ENCODE measurements around the gene PIK3IP1. TPM values are rescaled to one million over a fixed set of nuclear protein-coding genes. Genes with fewer than 3 reads are reported as not detected.
A peak's percentile ranks its signal among the peaks of the same experiment; 100 is the strongest.

The PIK3IP1 gene
- total RNA-seq, 1 experiment from 2014 or later: 0.87 TPM

GRCh38 chr22:31250740-31251600 is 41.3 kb downstream of the PIK3IP1 start:
- Histone ChIP-seq H3K27ac (ENCODE audit: insufficient read length, low read depth, low read length) (no peak overlapping the region), H3K27me3 (ENCODE audit: insufficient read depth, low read length) (no peaks in the 10 kb centered on the region), H3K79me1 (ENCODE audit: insufficient read depth, low read depth, low read length, poor library complexity, severe bottlenecking) (no peaks in the 10 kb centered on the region), H3K4me2 (ENCODE audit: insufficient read depth, insufficient read length, low read length) (no peak overlapping the region), H2BK15ac (ENCODE audit: low read depth, low read length) (no peak overlapping the region), H2BK120ac (ENCODE audit: low read depth, low read length, poor library complexity, severe bottlenecking) (no peak overlapping the region), H3K23ac (ENCODE audit: insufficient read length, low read depth, low read length) (no peak overlapping the region), H3K14ac (ENCODE audit: insufficient read depth, low read length) (no peak overlapping the region), H3K79me2 (ENCODE audit: insufficient read depth, low read length) (no peaks in the 10 kb centered on the region), H4K5ac (ENCODE audit: insufficient read length, low read depth, low read length) (no peak overlapping the region), H3K4me1 (ENCODE audit: insufficient read depth, low read length) (0 out of 2 replicates have a peak, but pooled peaks cover 4% of the 10 kb centered on the region), H3K9me3 (ENCODE audit: control insufficient read depth, low read depth, low read length) (no peaks in the 10 kb centered on the region), H3K9ac (ENCODE audit: extremely low read depth, insufficient read length, low read length) (no peak overlapping the region), H4K20me1 (ENCODE audit: control insufficient read depth, insufficient read depth, insufficient read length) (no peaks in the 10 kb centered on the region), H3K18ac (ENCODE audit: insufficient read length, low read depth, low read length) (no peak overlapping the region), H3T11ph (ENCODE audit: low read length) (no peak overlapping the region), H4K8ac (replicated peaks; ENCODE audit: insufficient read length, low read depth, low read length) (no peak overlapping the region), H2BK5ac (ENCODE audit: insufficient read length, low read length) (no peak overlapping the region), H2AK5ac (ENCODE audit: insufficient read length, low read length) (no peak overlapping the region), H3K4ac (ENCODE audit: low read depth, low read length) (no peak overlapping the region), H2BK20ac (ENCODE audit: low read depth, low read length, poor library complexity, severe bottlenecking) (no peak overlapping the region), H3K56ac (ENCODE audit: insufficient read length, low read depth, low read length) (no peak overlapping the region), H3K23me2 (ENCODE audit: insufficient read length, low read depth, low read length, poor library complexity, severe bottlenecking) (no peaks in the 10 kb centered on the region), H4K91ac (ENCODE audit: insufficient read length, low read depth, low read length) (no peak overlapping the region), H2AFZ (ENCODE audit: low read length) (no peak overlapping the region), H2BK12ac (ENCODE audit: insufficient read length, low read depth, low read length) (no peak overlapping the region)
- DNase-seq: no peak
- Mint-ChIP-seq H3K4me1 (peaks cover 39 to 50% of the 10 kb centered on the region in 2 experiments), H3K27me3 (ENCODE audit: low read depth) (no peaks in the 10 kb centered on the region; the same call in 1 of the 2 replicates), H3K27ac (peak overlapping the region; percentile 26 to 91 (median 72); a peak in 3 of 7 replicates), H3K36me3 (ENCODE audit: insufficient read depth in 1 of 3, low read depth in 3 of 3) (peaks cover 0 to 11% (median 0%) of the 10 kb centered on the region in 3 experiments; a peak in 3 of 7 replicates), H3K9me3 (no peaks in the 10 kb centered on the region), H3K4me3 (no peak overlapping the region)
- no CpG with 5 or more reads among the region's 4 CpGs for WGBS (ENCODE audit: extremely low coverage, insufficient read length, low lambda C conversion rate)
- no peak for TF ChIP-seq CTCF (conservative IDR thresholded peaks at IDR 0.05)
